MCF 10A (cell line): Measurements from ENCODE around the gene CXCL11. TPM values are rescaled to one million over a fixed set of nuclear protein-coding genes. Genes with fewer than 3 reads are reported as not detected.
A peak's percentile ranks its signal among the peaks of the same experiment; 100 is the strongest.

Source experiments
- BruUV-seq: library from RNA; stranded (reverse); fragments of 400-500 nt; replicated peaks from 2 replicates; lab custom pipeline; 2021; lab: Mats Ljungman, UMichigan
- CTCF ChIA-PET: fragments of 300-600 bp; sonication (Branson Sonifier 250); formaldehyde crosslinking; extraction: SDS; loops from one replicate; lab custom pipeline; 2021; ENCODE audit warnings: antibody characterized with exemption, inconsistent platforms; lab: Yijun Ruan, JAX
- POLR2A ChIA-PET: fragments of 300-600, 350-650 bp; sonication (Branson Sonifier 250); formaldehyde crosslinking; extraction: SDS; loops from one replicate; lab custom pipeline; 2020; ENCODE audit warnings: antibody characterized with exemption, inconsistent platforms; lab: Yijun Ruan, JAX
- DNase-seq: peaks from one replicate; pipeline ENCODE4 v3.0.0-alpha.2; 2018; ENCODE audit not compliant: unreplicated experiment
- H3K27ac Mint-ChIP-seq: one replicate; pipeline ENCODE4 v1.8.0; 2022; ENCODE audit warnings: mild to moderate bottlenecking, low read depth, mixed read lengths; ENCODE audit not compliant: unreplicated experiment
- H3K27me3 Mint-ChIP-seq: one replicate; pipeline ENCODE4 v1.8.0; 2022; ENCODE audit warnings: mixed read lengths; ENCODE audit not compliant: insufficient read depth, unreplicated experiment
- H3K36me3 Mint-ChIP-seq: one replicate; pipeline ENCODE4 v1.8.0; 2022; ENCODE audit warnings: mild to moderate bottlenecking, moderate library complexity, mixed read lengths; ENCODE audit not compliant: insufficient read depth, unreplicated experiment
- H3K4me1 Mint-ChIP-seq: one replicate; pipeline ENCODE4 v1.8.0; 2022; ENCODE audit warnings: mixed read lengths; ENCODE audit not compliant: insufficient read depth, unreplicated experiment
- H3K4me3 Mint-ChIP-seq: one replicate; pipeline ENCODE4 v1.8.0; 2022; ENCODE audit warnings: mild to moderate bottlenecking, moderate library complexity, mixed read lengths; ENCODE audit not compliant: unreplicated experiment
- H3K9me3 Mint-ChIP-seq: one replicate; pipeline ENCODE4 v1.8.0; 2022; ENCODE audit warnings: mixed read lengths; ENCODE audit not compliant: unreplicated experiment
- intact Hi-C: fragments of 100-400 bp; cut with micrococcal nuclease; formaldehyde crosslinking; loops from 2 replicates; pipeline ENCODE4 v1.14.1; 2022
- total RNA-seq: library from RNA; stranded (reverse); gene quantifications from 2 replicates; pipeline ENCODE4 v1.2.3, GENCODE V29; 2022
- TF ChIP-seq, protein P1 (sequence below): fragments of 200-600 bp; IDR thresholded peaks from one replicate; pipeline ENCODE4 v1.8.0; 2022; ENCODE audit warnings: antibody characterized with exemption, mild to moderate bottlenecking; ENCODE audit not compliant: unreplicated experiment

Gene CXCL11
- total RNA-seq, 1 experiment from 2014 or later = not detected

- POLR2A ChIA-PET = interaction anchor here (0.6 to 2.4 kb wide), 12 partner anchors 49 to 478 kb away, joined by 3 to 14 read pairs (median 4); partner anchors contain the start of genes NAAA and NUP54
- Mint-ChIP-seq H3K36me3 (peaks cover 9% of the 10 kb centered on the region), H3K27me3 (peaks cover 7% of the 10 kb centered on the region), H3K9me3 (no peaks in the 10 kb centered on the region), H3K4me1 (peaks cover 20% of the 10 kb centered on the region), H3K27ac (peak overlapping the region; percentile 68), H3K4me3 (peak overlapping the region; percentile 83)
- CTCF ChIA-PET = interaction anchor here (0.6 to 7.8 kb wide), 5 partner anchors 11 to 1855 kb away, joined by 3 to 128 read pairs (median 4); no protein-coding TSS in a partner anchor
- DNase-seq = peak; percentile 4
- BruUV-seq = no TSS peak
- TF ChIP-seq, protein P1, sequence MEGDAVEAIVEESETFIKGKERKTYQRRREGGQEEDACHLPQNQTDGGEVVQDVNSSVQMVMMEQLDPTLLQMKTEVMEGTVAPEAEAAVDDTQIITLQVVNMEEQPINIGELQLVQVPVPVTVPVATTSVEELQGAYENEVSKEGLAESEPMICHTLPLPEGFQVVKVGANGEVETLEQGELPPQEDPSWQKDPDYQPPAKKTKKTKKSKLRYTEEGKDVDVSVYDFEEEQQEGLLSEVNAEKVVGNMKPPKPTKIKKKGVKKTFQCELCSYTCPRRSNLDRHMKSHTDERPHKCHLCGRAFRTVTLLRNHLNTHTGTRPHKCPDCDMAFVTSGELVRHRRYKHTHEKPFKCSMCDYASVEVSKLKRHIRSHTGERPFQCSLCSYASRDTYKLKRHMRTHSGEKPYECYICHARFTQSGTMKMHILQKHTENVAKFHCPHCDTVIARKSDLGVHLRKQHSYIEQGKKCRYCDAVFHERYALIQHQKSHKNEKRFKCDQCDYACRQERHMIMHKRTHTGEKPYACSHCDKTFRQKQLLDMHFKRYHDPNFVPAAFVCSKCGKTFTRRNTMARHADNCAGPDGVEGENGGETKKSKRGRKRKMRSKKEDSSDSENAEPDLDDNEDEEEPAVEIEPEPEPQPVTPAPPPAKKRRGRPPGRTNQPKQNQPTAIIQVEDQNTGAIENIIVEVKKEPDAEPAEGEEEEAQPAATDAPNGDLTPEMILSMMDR = no peak
- intact Hi-C loops = loop anchor here (5.0 kb wide), 1 partner anchor 157 kb away; the partner anchor contains the start of gene NUP54
Measured at GRCh38 chr4:75989846-75990528, 45.9 kb downstream of the CXCL11 start.

DNA sequence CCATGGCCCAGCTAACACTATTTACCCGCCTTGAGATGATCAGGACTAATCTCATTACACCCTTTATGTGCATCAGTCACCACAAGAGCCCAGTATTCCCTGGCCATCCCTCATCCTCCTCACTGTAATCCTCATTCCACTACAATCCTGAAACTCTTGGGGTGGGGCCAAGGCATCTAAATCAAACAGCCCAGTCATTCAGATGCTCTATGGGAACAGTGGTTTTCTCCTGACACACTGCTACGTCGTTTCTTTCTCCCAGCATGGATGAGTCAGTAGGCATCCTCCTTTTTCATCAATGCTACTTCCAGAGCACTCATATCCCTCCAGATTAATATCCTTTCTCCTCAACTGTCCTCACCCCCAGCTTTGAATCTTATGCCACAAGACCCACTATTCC is 50.8 kb downstream of the CXCL11 start:
- ChIA-PET POLR2A (no interaction called here), CTCF (no interaction called here)
- Mint-ChIP-seq H3K36me3 (peaks cover 19% of the 10 kb centered on the region), H3K4me1 (peaks cover 20% of the 10 kb centered on the region), H3K27ac (no peak overlapping the region), H3K9me3 (no peaks in the 10 kb centered on the region), H3K27me3 (no peaks in the 10 kb centered on the region), H3K4me3 (no peak overlapping the region)
- peak; percentile 14 for DNase-seq
- intact Hi-C loops = loop anchor here (5.0 kb wide), 1 partner anchor 162 kb away; the partner anchor contains the start of gene NUP54
- TF ChIP-seq, protein P1 = no peak
- no TSS peak for BruUV-seq

Other genes starting within 250 kb of the CXCL11 start
- gene PPEF2, start 133.6 kb downstream of the CXCL11 start, total RNA-seq = not detected in 2 replicates
- gene NAAA, start 95.1 kb downstream of the CXCL11 start, total RNA-seq = 7.1 and 8.9 TPM in 2 replicates
- gene SDAD1, start 45.1 kb downstream of the CXCL11 start, total RNA-seq = 50.1 and 57.6 TPM in 2 replicates
- not detected in 2 replicates for gene CXCL9, start 28.6 kb downstream of the CXCL11 start, total RNA-seq
- gene CXCL10, start 12.6 kb downstream of the CXCL11 start, total RNA-seq = not detected in 2 replicates
- gene ART3, start 38.6 kb upstream of the CXCL11 start, total RNA-seq = 0.83 TPM in 1 of 2 replicates, not detected in the other
- gene NUP54, start 112.3 kb upstream of the CXCL11 start, total RNA-seq = 46.9 and 51.5 TPM in 2 replicates
- 67.2 and 71.4 TPM in 2 replicates for gene SCARB2, start 177.8 kb upstream of the CXCL11 start, total RNA-seq
- gene FAM47E, start 215.7 kb upstream of the CXCL11 start, total RNA-seq = 1.0 TPM in 2 replicates